Lower leg skin (tissue), 4 donors: Measurements from ENCODE around the gene CASP7. TPM values are rescaled to one million over a fixed set of nuclear protein-coding genes. Genes with fewer than 3 reads are reported as not detected.

Experiments used
- DNase-seq, 2 donors: peaks; one replicate each; pipeline ENCODE4 v3.0.0-alpha.2; 2019; ENCODE audit warnings: low spot score in 2 of 2
- H3K4me3 ChIP-seq: fragments of 200-600 bp; sonication (generic); 2 replicates; pipeline ENCODE4 v1.5.1; 2017; ENCODE audit warnings: mild to moderate bottlenecking, low read depth; ENCODE audit not compliant: poor library complexity, severe bottlenecking
- CTCF ChIP-seq, 3 donors: fragments of 450-650 bp; IDR thresholded peaks; one replicate each; pipeline ENCODE4 v1.5.1; 2016; ENCODE audit warnings: antibody characterized with exemption in 3 of 3, mild to moderate bottlenecking in 3 of 3, moderate library complexity in 2 of 3
- POLR2A ChIP-seq, 2 donors: fragments of 450-650 bp; IDR thresholded peaks; one replicate each; pipeline ENCODE4 v1.6.1; 2016 to 2017; ENCODE audit warnings: antibody characterized with exemption in 2 of 2, mild to moderate bottlenecking in 1 of 2, moderate library complexity in 1 of 2
- WGBS, 2 donors: methylation state at CpG; one replicate each; pipeline ENCODE4 v1.1.5; 2018; 5-methylcytosine and 5-hydroxymethylcytosine counted together
- intact Hi-C: fragments of 100-400 bp; cut with DNase I; formaldehyde crosslinking; loops from one replicate; pipeline ENCODE4 v1.15.0; 2023; ENCODE audit warnings: low total_unique reads
- total RNA-seq, 4 donors: library from RNA; depleted of rRNA; stranded (reverse); fragments of >200 nt; gene quantifications; one replicate each; pipeline ENCODE4 v1.1.0, GENCODE V29; 2016

CASP7 gene
- total RNA-seq, 4 donors from 2014 or later = 18.3 to 30.8 (median 23.5) TPM

GRCh38 chr10:113695691-113696090, 16.0 kb downstream of the CASP7 start:
- 96 to 100% methylated on average over 1 of the region's 1 CpG for WGBS, 2 donors
- no peak for TF ChIP-seq POLR2A (IDR thresholded peaks at IDR 0.05)
- TF ChIP-seq CTCF (IDR thresholded peaks at IDR 0.05) = no peak
- H3K4me3 ChIP-seq = no peak overlapping the region
- no peak for DNase-seq
- intact Hi-C loops = no loop called here

GRCh38 chr10:113697595-113697994, 17.9 kb downstream of the CASP7 start:
- no peak for DNase-seq
- intact Hi-C loops = no loop called here
- no peak overlapping the region for H3K4me3 ChIP-seq
- WGBS, 2 donors = 75 to 94% methylated on average over 3 of the region's 3 CpGs
- TF ChIP-seq POLR2A (IDR thresholded peaks at IDR 0.05) (no peak), CTCF (IDR thresholded peaks at IDR 0.05) (no peak)

- WGBS, 2 donors = 49 to 51% methylated on average over 5 to 6 of the region's 6 CpGs
- TF ChIP-seq POLR2A (IDR thresholded peaks at IDR 0.05) (no peak), CTCF (IDR thresholded peaks at IDR 0.05) (no peak)
- H3K4me3 ChIP-seq = no peak overlapping the region
- intact Hi-C loops = loop anchor here (5.0 kb wide), 1 partner anchor 398 kb away; no protein-coding TSS in a partner anchor
- DNase-seq = no peak
Measured at GRCh38 chr10:113704637-113705343, 25.1 kb downstream of the CASP7 start.

DNA sequence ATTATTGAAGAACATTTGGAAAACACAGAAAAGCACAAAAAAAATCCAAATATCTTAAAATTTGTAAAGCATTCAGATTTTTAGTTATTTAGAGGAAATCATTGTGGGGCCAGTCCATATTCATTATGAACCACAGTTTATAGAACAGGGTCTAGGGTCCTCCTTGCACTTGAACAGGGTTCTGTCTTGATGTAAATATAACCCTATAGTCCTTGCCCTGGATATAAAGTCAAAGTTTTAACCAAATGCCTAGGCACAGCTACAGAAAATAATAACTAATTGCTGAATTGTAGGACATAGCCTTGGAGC, 25.6 kb downstream of the CASP7 start:
- intact Hi-C loops = loop anchor here (5.0 kb wide), 1 partner anchor 397 kb away; no protein-coding TSS in a partner anchor
- DNase-seq = no peak

DNA sequence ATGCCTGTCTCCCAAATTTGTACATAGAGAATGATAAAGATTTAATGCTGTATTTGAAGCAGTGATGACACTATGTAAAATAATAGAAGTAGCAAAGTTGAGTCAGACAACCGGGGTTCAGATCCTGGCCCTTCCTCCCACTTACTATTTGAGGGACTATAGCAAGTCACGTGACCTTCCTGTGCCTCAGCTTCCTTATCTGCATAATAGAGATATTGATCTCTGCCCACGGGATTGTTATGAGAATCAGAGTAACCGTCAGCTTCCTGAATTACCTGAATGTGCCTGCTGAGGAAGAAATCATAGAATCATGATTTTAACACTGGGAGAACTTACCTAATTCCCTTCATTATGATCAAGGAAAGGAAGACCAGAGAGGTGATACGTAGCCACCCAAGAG, 26.9 kb downstream of the CASP7 start:
- no peak overlapping the region for H3K4me3 ChIP-seq
- intact Hi-C loops = loop anchor here (5.0 kb wide), 1 partner anchor 396 kb away; no protein-coding TSS in a partner anchor
- TF ChIP-seq POLR2A (IDR thresholded peaks at IDR 0.05) (no peak), CTCF (IDR thresholded peaks at IDR 0.05) (no peak)
- 58 to 59% methylated on average over 5 of the region's 5 CpGs for WGBS, 2 donors
- no peak for DNase-seq

More for the DNA sequence above, 25.6 kb downstream of the CASP7 start:
- TF ChIP-seq POLR2A (IDR thresholded peaks at IDR 0.05) (no peak), CTCF (IDR thresholded peaks at IDR 0.05) (no peak)
- H3K4me3 ChIP-seq = no peak overlapping the region

GRCh38 chr10:113708640-113709039, 28.9 kb downstream of the CASP7 start:
- TF ChIP-seq CTCF (IDR thresholded peaks at IDR 0.05) (no peak), POLR2A (IDR thresholded peaks at IDR 0.05) (no peak)
- intact Hi-C loops = loop anchor here (5.0 kb wide), 1 partner anchor 394 kb away; no protein-coding TSS in a partner anchor
- no peak overlapping the region for H3K4me3 ChIP-seq
- 88 to 90% methylated on average over 6 of the region's 6 CpGs for WGBS, 2 donors
- DNase-seq = no peak
